Endothelial cell of umbilical vein (primary cell): ENCODE results near the gene MARS1. TPM values are rescaled to one million over a fixed set of nuclear protein-coding genes. Genes with fewer than 3 reads are reported as not detected.

Experiments
- BruUV-seq: library from RNA; stranded (reverse); fragments of 400-500 nt; replicated peaks from 2 replicates; lab custom pipeline; 2021; lab: Mats Ljungman, UMichigan
- CTCF ChIA-PET: fragments of 300-600, 350-600 bp; sonication (Branson Sonifier 250); formaldehyde crosslinking; loops from one replicate; lab custom pipeline; 2021; ENCODE audit warnings: antibody characterized with exemption, inconsistent platforms; lab: Charles Lee
- POLR2A ChIA-PET: fragments of 300-600, 350-600 bp; sonication (Branson Sonifier 250); formaldehyde crosslinking; loops from one replicate; lab custom pipeline; 2021; ENCODE audit warnings: antibody characterized with exemption, inconsistent platforms; lab: Charles Lee
- DNase-seq: peaks from one replicate; pipeline ENCODE4 v3.0.0-alpha.2; 2011; ENCODE audit warnings: low read depth, low spot score
- FAIRE-seq: peaks from 2 replicates; lab custom pipeline; 2011; peaks lifted over from hg19 to GRCh38; lab: Jason Lieb, UNC
- H2AFZ ChIP-seq: 2 replicates; pipeline ENCODE4 v1.6.0; 2012; ENCODE audit warnings: low read depth, low read length, control low read depth, inconsistent platforms
- H3K27ac ChIP-seq: 2 replicates; pipeline ENCODE4 v1.5.1; 2011; ENCODE audit warnings: low read depth, mild to moderate bottlenecking, control low read depth, low read length, moderate library complexity; ENCODE audit not compliant: insufficient read depth
- H3K27me3 ChIP-seq, 2 experiments: 2 replicates each; pipeline versions ENCODE4 v1.6.0 to v1.6.1; 2011; ENCODE audit warnings: low read length in 2 of 2, mixed read lengths in 1 of 2; ENCODE audit not compliant: control insufficient read depth in 2 of 2, insufficient read depth in 2 of 2
- H3K36me3 ChIP-seq, 2 experiments: 2 replicates in 1 of 2; 3 replicates in 1 of 2; pipeline ENCODE4 v1.5.1; 2011; ENCODE audit warnings: low read length in 2 of 2, mild to moderate bottlenecking in 1 of 2, moderate library complexity in 1 of 2; ENCODE audit not compliant: control insufficient read depth in 2 of 2, insufficient read depth in 2 of 2; ENCODE audit errors: extremely low read depth in 1 of 2
- H3K4me1 ChIP-seq: 3 replicates; pipeline ENCODE4 v1.5.1; 2011; ENCODE audit warnings: mild to moderate bottlenecking, low read length; ENCODE audit not compliant: control insufficient read depth, insufficient read depth; ENCODE audit errors: extremely low read depth
- H3K4me2 ChIP-seq: 2 replicates; pipeline ENCODE4 v1.6.1; 2011; ENCODE audit warnings: low read length, control low read depth, mixed read lengths; ENCODE audit not compliant: insufficient read depth
- H3K4me3 ChIP-seq, 3 experiments: fragments of 200-600 bp in 1 of 3; sonication (generic), shearing (Covaris generic) in 1 of 3; replicated peaks in 1 of 3; 2 replicates each; pipeline ENCODE4 v1.5.1; 2011 to 2016; ENCODE audit warnings: control low read depth in 3 of 3, low read length in 3 of 3, mild to moderate bottlenecking in 2 of 3, inconsistent platforms in 1 of 3, low read depth in 1 of 3, moderate library complexity in 1 of 3; ENCODE audit not compliant: insufficient read depth in 1 of 3
- H3K79me2 ChIP-seq: 2 replicates; pipeline ENCODE4 v1.6.0; 2012; ENCODE audit warnings: low read length, inconsistent platforms; ENCODE audit not compliant: control insufficient read depth, insufficient read depth
- H3K9ac ChIP-seq: replicated peaks from 2 replicates; pipeline ENCODE3; 2011; ENCODE audit warnings: low read length, control low read depth; ENCODE audit not compliant: insufficient read depth; ENCODE audit errors: extremely low read depth
- H3K9me1 ChIP-seq: replicated peaks from 3 replicates; pipeline ENCODE4 v1.6.0; 2011; ENCODE audit warnings: mild to moderate bottlenecking, low read length; ENCODE audit not compliant: control insufficient read depth, insufficient read depth; ENCODE audit errors: extremely low read depth
- H3K9me3 ChIP-seq: replicated peaks from 2 replicates; pipeline ENCODE4 v1.5.1; 2012; ENCODE audit warnings: low read length, inconsistent platforms; ENCODE audit not compliant: control insufficient read depth, insufficient read depth
- H4K20me1 ChIP-seq: replicated peaks from 2 replicates; pipeline ENCODE3; 2011; ENCODE audit warnings: mild to moderate bottlenecking, low read length; ENCODE audit not compliant: control insufficient read depth, insufficient read depth; ENCODE audit errors: extremely low read depth
- CTCF ChIP-seq, 2 donors: IDR thresholded peaks; 1 replicate in 1 of 2; 2 replicates in 1 of 2; pipeline ENCODE4 v1.5.1; 2011; ENCODE audit warnings: low read length in 2 of 2, mild to moderate bottlenecking in 2 of 2, moderate library complexity in 2 of 2, control low read depth in 1 of 2, inconsistent platforms in 1 of 2, low read depth in 1 of 2; ENCODE audit not compliant: insufficient read depth in 1 of 2; ENCODE audit errors: extremely low read depth in 1 of 2
- EZH2 ChIP-seq: IDR thresholded peaks from 2 replicates; pipeline ENCODE4 v1.6.1; 2012; ENCODE audit warnings: borderline replicate concordance, low read depth, mild to moderate bottlenecking, moderate library complexity, low read length, inconsistent platforms; ENCODE audit not compliant: severe bottlenecking
- FOS ChIP-seq: IDR thresholded peaks from 2 replicates; pipeline ENCODE4 v1.6.1; 2011; ENCODE audit warnings: mild to moderate bottlenecking, low read length, moderate library complexity, borderline replicate concordance; ENCODE audit not compliant: insufficient read depth
- GATA2 ChIP-seq: IDR thresholded peaks from 2 replicates; pipeline ENCODE4 v1.7.0; 2011; ENCODE audit warnings: low read depth, mild to moderate bottlenecking, moderate library complexity, mixed read lengths, low read length; ENCODE audit not compliant: insufficient read length, insufficient read depth
- JUN ChIP-seq: IDR thresholded peaks from 2 replicates; pipeline ENCODE4 v1.6.1; 2011; ENCODE audit warnings: borderline replicate concordance, low read depth; ENCODE audit not compliant: insufficient read length, insufficient read depth
- MAX ChIP-seq: IDR thresholded peaks from 2 replicates; pipeline ENCODE4 v1.6.1; 2011; ENCODE audit not compliant: insufficient read depth, insufficient read length
- MYC ChIP-seq: IDR thresholded peaks from one replicate; pipeline ENCODE4 v1.6.1; 2011; ENCODE audit warnings: mild to moderate bottlenecking, low read depth, low read length
- POLR2A ChIP-seq: IDR thresholded peaks from 2 replicates; pipeline ENCODE4 v1.6.1; 2012; ENCODE audit warnings: low read depth, mild to moderate bottlenecking, control low read depth, low read length
- POLR2AphosphoS5 ChIP-seq: IDR thresholded peaks from 2 replicates; pipeline ENCODE4 v1.6.1; 2012; ENCODE audit warnings: low read depth, mild to moderate bottlenecking, control low read depth, low read length, moderate library complexity; ENCODE audit not compliant: insufficient read depth
- dilution Hi-C: fragments of 300-500 bp; cut with MboI; formaldehyde crosslinking; loops from one replicate; pipeline ENCODE4 v1.15.0; 2019; ENCODE audit warnings: low sequenced_read_pairs; ENCODE audit not compliant: extremely low pct_ligation_motif_present
- intact Hi-C: fragments of 100-400 bp; cut with micrococcal nuclease; formaldehyde crosslinking; loops from one replicate; pipeline ENCODE4 v1.10.0; 2022
- polyA plus RNA-seq, 4 experiments: library from polyadenylated mRNA; depleted of rRNA in 3 of 4; stranded (reverse) in 3 of 4; unstranded in 1 of 4; fragments of >200 nt; gene quantifications; 2 replicates each; pipeline versions ENCODE4 v1.2.1 to v1.2.3, GENCODE V29; 2011 to 2012; ENCODE audit warnings: missing spikeins in 1 of 4
- total RNA-seq: library from RNA; stranded (reverse); gene quantifications from 2 replicates; pipeline ENCODE4 v1.2.3, GENCODE V29; 2021

Gene MARS1
- total and polyA plus RNA-seq, 2 donors (not counting 3 experiments of a cell fraction or from before 2014, with no cell fraction given): 118 to 212 TPM

GRCh38 chr12:57551637-57552305 lies 63.9 kb downstream of the MARS1 start:
- CTCF ChIA-PET: interaction anchor here (2.0 kb wide), 1 partner anchor 32 kb away, joined by 6 read pairs; no protein-coding TSS in a partner anchor

More at GRCh38 chr12:57551637-57552305, 63.9 kb downstream of the MARS1 start:
- no TSS peak for BruUV-seq
- H4K20me1 ChIP-seq: no peaks in the 10 kb centered on the region
- POLR2A ChIA-PET: no interaction called here
- dilution Hi-C loops: no loop called here
- H3K36me3 ChIP-seq: no peaks in the 10 kb centered on the region
- H3K27me3 ChIP-seq: peaks cover 51 to 52% of the 10 kb centered on the region in 2 experiments
- H2AFZ ChIP-seq: no peak overlapping the region
- H3K4me3 ChIP-seq: no peak overlapping the region
- H3K9ac ChIP-seq: no peak overlapping the region
- H3K4me2 ChIP-seq: no peak overlapping the region
- peaks cover under 1% of the 10 kb centered on the region for H3K79me2 ChIP-seq
- no peaks in the 10 kb centered on the region for H3K9me1 ChIP-seq
- H3K27ac ChIP-seq: no peak overlapping the region
- H3K9me3 ChIP-seq: no peaks in the 10 kb centered on the region
- TF ChIP-seq FOS (no peak), JUN (no peak), EZH2 (no peak), GATA2 (no peak), MAX (no peak), POLR2A (no peak), POLR2AphosphoS5 (no peak), CTCF (IDR thresholded peaks at IDR 0.05; ENCODE audit: extremely low read depth in 1 of 2, insufficient read depth in 1 of 2, low read depth in 1 of 2, low read length in 2 of 2) (no peak), MYC (no peak)
- DNase-seq (no peak), FAIRE-seq (no peak)
- no peaks in the 10 kb centered on the region for H3K4me1 ChIP-seq
- intact Hi-C loops: no loop called here
